Testis (tissue), 2 donors: ENCODE measurements around the gene PPP2R3C.

Source experiments
- POLR2A ChIP-seq: fragments of 450-650 bp; IDR thresholded peaks from one replicate; pipeline ENCODE4 v1.6.1; 2017; ENCODE audit warnings: antibody characterized with exemption, mild to moderate bottlenecking, moderate library complexity
- TF ChIP-seq, protein P1 (sequence below), 3 experiments: fragments of 450-650 bp in 2 of 3; fragments of 200-600 bp in 1 of 3; sonication (generic) in 1 of 3; IDR thresholded peaks; one replicate each; pipeline ENCODE4 v1.5.1; 2016 to 2019; ENCODE audit warnings: antibody characterized with exemption in 3 of 3, mild to moderate bottlenecking in 2 of 3, moderate library complexity in 1 of 3

DNA sequence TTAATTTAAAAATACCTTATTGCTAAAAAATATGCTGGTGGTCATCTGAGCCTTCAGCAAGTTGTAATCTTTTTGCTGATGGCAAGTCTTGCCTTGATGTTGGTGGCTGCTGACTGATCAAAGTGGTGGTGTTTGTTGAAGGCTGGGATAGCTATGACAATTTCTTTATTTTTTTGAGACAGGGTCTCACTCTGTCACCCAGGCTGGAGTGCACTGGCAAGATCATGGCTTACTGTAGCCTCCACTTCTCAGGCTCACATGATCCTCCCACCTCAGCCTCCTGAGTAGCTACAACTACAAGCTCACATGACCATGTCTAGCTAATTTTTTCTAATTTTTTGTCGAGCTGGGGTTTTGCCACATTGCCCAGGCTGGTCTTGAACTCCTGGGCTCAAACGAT is 25.4 kb upstream of the PPP2R3C start:
- no peak for TF ChIP-seq POLR2A
- TF ChIP-seq, protein P1, sequence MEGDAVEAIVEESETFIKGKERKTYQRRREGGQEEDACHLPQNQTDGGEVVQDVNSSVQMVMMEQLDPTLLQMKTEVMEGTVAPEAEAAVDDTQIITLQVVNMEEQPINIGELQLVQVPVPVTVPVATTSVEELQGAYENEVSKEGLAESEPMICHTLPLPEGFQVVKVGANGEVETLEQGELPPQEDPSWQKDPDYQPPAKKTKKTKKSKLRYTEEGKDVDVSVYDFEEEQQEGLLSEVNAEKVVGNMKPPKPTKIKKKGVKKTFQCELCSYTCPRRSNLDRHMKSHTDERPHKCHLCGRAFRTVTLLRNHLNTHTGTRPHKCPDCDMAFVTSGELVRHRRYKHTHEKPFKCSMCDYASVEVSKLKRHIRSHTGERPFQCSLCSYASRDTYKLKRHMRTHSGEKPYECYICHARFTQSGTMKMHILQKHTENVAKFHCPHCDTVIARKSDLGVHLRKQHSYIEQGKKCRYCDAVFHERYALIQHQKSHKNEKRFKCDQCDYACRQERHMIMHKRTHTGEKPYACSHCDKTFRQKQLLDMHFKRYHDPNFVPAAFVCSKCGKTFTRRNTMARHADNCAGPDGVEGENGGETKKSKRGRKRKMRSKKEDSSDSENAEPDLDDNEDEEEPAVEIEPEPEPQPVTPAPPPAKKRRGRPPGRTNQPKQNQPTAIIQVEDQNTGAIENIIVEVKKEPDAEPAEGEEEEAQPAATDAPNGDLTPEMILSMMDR (IDR thresholded peaks at IDR 0.05), result no peak
